HCT116 (cell line): ENCODE results near the gene RBPMS2. TPM values are rescaled to one million over a fixed set of nuclear protein-coding genes. Genes with fewer than 3 reads are reported as not detected.

Source experiments
- ATAC-seq: fragments of 200-7000 bp; cut with Tn5 transposase; 2 replicates; pipeline ENCODE4 v1.9.1; 2020; ENCODE audit warnings: mild to moderate bottlenecking, moderate library complexity
- BruUV-seq: library from RNA; stranded (reverse); fragments of 400-500 nt; replicated peaks from 2 replicates; lab custom pipeline; 2021; lab: Mats Ljungman, UMichigan
- CTCF ChIA-PET: fragments of 300-600 bp; sonication (Branson Sonifier 250); formaldehyde crosslinking; loops from one replicate; lab custom pipeline; 2021; ENCODE audit warnings: antibody characterized with exemption; lab: Charles Lee
- POLR2A ChIA-PET: fragments of 300-600, 350-600 bp; sonication (Branson Sonifier 250); formaldehyde crosslinking; loops from one replicate; lab custom pipeline; 2021; ENCODE audit warnings: antibody characterized with exemption; lab: Charles Lee
- RAD21 ChIA-PET, 2 experiments: fragments of 300-600 bp; sonication (Branson Sonifier 250); formaldehyde crosslinking; loops; one replicate each; lab custom pipeline; 2023; ENCODE audit warnings: low total read pairs in 2 of 2; ENCODE audit not compliant: uncharacterized antibody in 2 of 2, unreplicated experiment in 2 of 2, low non-redundant PET in 1 of 2; lab: Charles Lee
- DNase-seq: peaks from one replicate; pipeline ENCODE4 v3.0.0-alpha.2; 2010; ENCODE audit warnings: low read depth, low spot score
- H2AFZ ChIP-seq: fragments of 200-600 bp; shearing (Covaris generic), sonication (generic); 2 replicates; pipeline ENCODE4 v1.6.1; 2017; ENCODE audit warnings: low read depth, mixed run types, mixed read lengths, antibody characterized with exemption, low read length; ENCODE audit not compliant: poor library complexity, severe bottlenecking
- H3K27ac ChIP-seq: 2 replicates; pipeline ENCODE4 v1.5.1; 2012; ENCODE audit warnings: low read depth, low read length
- H3K27me3 ChIP-seq: fragments of 200-600 bp; sonication (generic); 2 replicates; pipeline ENCODE4 v1.6.1; 2016; ENCODE audit warnings: mixed run types, low read length, mixed read lengths; ENCODE audit not compliant: insufficient read depth
- H3K36me3 ChIP-seq, 2 experiments: fragments of 200-500 bp in 1 of 2; fragments of 200-600 bp in 1 of 2; sonication (Bioruptor generic) in 1 of 2; sonication (generic) in 1 of 2; 2 replicates each; pipeline versions ENCODE4 v1.5.1 to v1.6.1; 2014 to 2016; ENCODE audit warnings: low read length in 2 of 2, inconsistent platforms in 1 of 2, mixed read lengths in 1 of 2, mixed run types in 1 of 2; ENCODE audit not compliant: insufficient read depth in 2 of 2, control insufficient read depth in 1 of 2
- H3K4me1 ChIP-seq, 2 experiments: fragments of 200-600 bp in 1 of 2; sonication (generic) in 1 of 2; 2 replicates each; pipeline versions ENCODE4 v1.5.1 to v1.6.1; 2012 to 2017; ENCODE audit warnings: low read length in 2 of 2, inconsistent platforms in 1 of 2, mild to moderate bottlenecking in 1 of 2, mixed read lengths in 1 of 2, mixed run types in 1 of 2, moderate library complexity in 1 of 2; ENCODE audit not compliant: insufficient read depth in 2 of 2, control insufficient read depth in 1 of 2
- H3K4me2 ChIP-seq: fragments of 200-600 bp; sonication (generic); 2 replicates; pipeline ENCODE4 v1.6.1; 2017; ENCODE audit warnings: mixed run types, low read length, mixed read lengths
- H3K4me3 ChIP-seq, 2 experiments: fragments of 200-600 bp in 1 of 2; sonication (generic) in 1 of 2; replicated peaks in 1 of 2; 2 replicates each; pipeline ENCODE4 v1.5.1; 2011 to 2016; ENCODE audit warnings: low read length in 2 of 2, control low read depth in 1 of 2, low read depth in 1 of 2, mild to moderate bottlenecking in 1 of 2, mixed read lengths in 1 of 2, mixed run types in 1 of 2
- H3K79me2 ChIP-seq: fragments of 200-600 bp; sonication (generic); 2 replicates; pipeline ENCODE4 v1.6.1; 2017; ENCODE audit warnings: mild to moderate bottlenecking, mixed run types, low read length, moderate library complexity, mixed read lengths; ENCODE audit not compliant: insufficient read depth
- H3K9ac ChIP-seq: fragments of 200-600 bp; sonication (generic); 2 replicates; pipeline ENCODE4 v1.6.1; 2016; ENCODE audit warnings: low read length, mixed read lengths
- H3K9me2 ChIP-seq: fragments of 200-600 bp; sonication (generic), shearing (Covaris generic); 2 replicates; pipeline ENCODE4 v1.6.1; 2017; ENCODE audit warnings: mixed run types, mild to moderate bottlenecking, moderate library complexity; ENCODE audit not compliant: insufficient read depth
- H3K9me3 ChIP-seq, 2 experiments: fragments of 200-500 bp in 1 of 2; fragments of 200-600 bp in 1 of 2; sonication (Bioruptor generic) in 1 of 2; sonication (generic) in 1 of 2; 2 replicates each; pipeline ENCODE4 v1.6.1; 2014 to 2017; ENCODE audit warnings: low read length in 2 of 2, mixed read lengths in 2 of 2, inconsistent platforms in 1 of 2, low read depth in 1 of 2, mild to moderate bottlenecking in 1 of 2, mixed run types in 1 of 2, moderate library complexity in 1 of 2; ENCODE audit not compliant: control insufficient read depth in 1 of 2, insufficient read depth in 1 of 2
- H4K20me1 ChIP-seq: fragments of 200-600 bp; sonication (generic), shearing (Covaris generic); 2 replicates; pipeline ENCODE4 v1.6.1; 2017; ENCODE audit warnings: mixed run types, mild to moderate bottlenecking, moderate library complexity; ENCODE audit not compliant: insufficient read depth
- ELF1 ChIP-seq: IDR thresholded peaks from 2 replicates; pipeline ENCODE4 v1.6.1; 2012; ENCODE audit warnings: low read depth, borderline replicate concordance
- EZH2 ChIP-seq: fragments of 200-600 bp; sonication (generic); IDR thresholded peaks from 2 replicates; pipeline ENCODE4 v1.6.1; 2017; ENCODE audit warnings: antibody characterized with exemption, mixed run types
- EZH2phosphoT487 ChIP-seq: fragments of 200-600 bp; IDR thresholded peaks from 2 replicates; pipeline ENCODE4 v1.6.1; 2018; ENCODE audit warnings: antibody characterized with exemption, borderline replicate concordance
- FOSL1 ChIP-seq: IDR thresholded peaks from 2 replicates; pipeline ENCODE4 v1.6.1; 2012; ENCODE audit warnings: low read depth
- JUND ChIP-seq: IDR thresholded peaks from 2 replicates; pipeline ENCODE4 v1.6.1; 2012
- POLR2A ChIP-seq: IDR thresholded peaks from 2 replicates; pipeline ENCODE4 v1.7.0; 2011; ENCODE audit warnings: borderline replicate concordance; ENCODE audit not compliant: insufficient read depth, insufficient read length; ENCODE audit errors: extremely low read depth
- TCF7L2 ChIP-seq: IDR thresholded peaks from 2 replicates; pipeline ENCODE4 v1.7.0; 2011; ENCODE audit warnings: borderline replicate concordance, inconsistent platforms; ENCODE audit not compliant: insufficient read depth, insufficient read length; ENCODE audit errors: extremely low read depth
- YY1 ChIP-seq: IDR thresholded peaks from 2 replicates; pipeline ENCODE4 v1.6.1; 2011; ENCODE audit warnings: low read length, low read depth, moderate library complexity, mild to moderate bottlenecking; ENCODE audit not compliant: insufficient replicate concordance; ENCODE audit errors: extremely low read depth
- ZFX ChIP-seq: fragments of 450-650 bp; IDR thresholded peaks from 2 replicates; pipeline ENCODE4 v1.6.1; 2017
- ZNF274 ChIP-seq: fragments of 200-500 bp; sonication (Bioruptor generic); IDR thresholded peaks from 2 replicates; pipeline ENCODE4 v1.6.1; 2014; ENCODE audit warnings: mild to moderate bottlenecking, low read depth, low read length, inconsistent platforms
- intact Hi-C: fragments of 100-400 bp; cut with micrococcal nuclease; formaldehyde crosslinking; loops from 2 replicates; pipeline ENCODE4 v1.10.0; 2022
- total RNA-seq: library from RNA; stranded (reverse); gene quantifications from one replicate; pipeline ENCODE4 v1.2.1, GENCODE V29; 2021; ENCODE audit not compliant: unreplicated experiment
- TF ChIP-seq, protein P1 (sequence below), 3 experiments: fragments of 200-600 bp in 1 of 3; sonication (generic) in 1 of 3; IDR thresholded peaks in 2 of 3; conservative IDR thresholded peaks in 1 of 3; 2 replicates each; pipeline ENCODE4 v1.5.1; 2012 to 2017; ENCODE audit warnings: low read depth in 2 of 3, low read length in 2 of 3, antibody characterized with exemption in 1 of 3, borderline replicate concordance in 1 of 3, control low read depth in 1 of 3, mild to moderate bottlenecking in 1 of 3, mixed read lengths in 1 of 3, mixed run types in 1 of 3, moderate library complexity in 1 of 3; ENCODE audit not compliant: insufficient read depth in 1 of 3
- TF ChIP-seq, protein P2 (sequence below): IDR thresholded peaks from 2 replicates; pipeline ENCODE4 v1.6.1; 2012; ENCODE audit warnings: low read depth
- TF ChIP-seq, protein P3 (sequence below): IDR thresholded peaks from 2 replicates; pipeline ENCODE4 v1.6.1; 2012

RBPMS2 gene
- total RNA-seq, 1 experiment from 2014 or later, result 11.6 TPM

DNA sequence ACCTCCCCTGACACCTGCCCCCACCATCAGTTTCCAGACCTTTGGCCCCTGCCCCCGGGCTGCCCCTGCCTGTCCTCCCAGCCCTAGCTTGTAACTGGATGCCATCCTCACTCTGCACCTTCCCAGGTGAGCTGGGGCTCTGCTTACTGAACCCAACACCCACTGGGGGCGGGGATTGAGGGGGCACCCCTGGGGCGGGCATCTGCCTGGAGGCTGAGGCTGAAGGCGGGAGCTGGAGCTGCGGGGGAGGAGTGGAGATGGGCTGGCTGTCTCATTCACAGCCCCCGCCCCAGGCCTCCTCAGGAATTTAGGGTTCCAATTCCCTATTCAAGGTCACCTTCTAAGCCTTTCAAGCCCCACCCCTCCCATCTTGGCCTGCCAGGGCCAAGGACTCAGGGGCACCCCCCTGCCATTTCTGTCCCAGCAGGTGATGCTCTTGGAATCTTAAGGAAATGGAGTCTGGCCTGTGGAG is 32.4 kb upstream of the RBPMS2 start:
- TF ChIP-seq JUND (no peak), ZNF274 (no peak), POLR2A (no peak), EZH2 (no peak), YY1 (no peak), TCF7L2 (no peak), ELF1 (no peak), FOSL1 (no peak), ZFX (no peak), EZH2phosphoT487 (no peak)
- TF ChIP-seq, protein P1, sequence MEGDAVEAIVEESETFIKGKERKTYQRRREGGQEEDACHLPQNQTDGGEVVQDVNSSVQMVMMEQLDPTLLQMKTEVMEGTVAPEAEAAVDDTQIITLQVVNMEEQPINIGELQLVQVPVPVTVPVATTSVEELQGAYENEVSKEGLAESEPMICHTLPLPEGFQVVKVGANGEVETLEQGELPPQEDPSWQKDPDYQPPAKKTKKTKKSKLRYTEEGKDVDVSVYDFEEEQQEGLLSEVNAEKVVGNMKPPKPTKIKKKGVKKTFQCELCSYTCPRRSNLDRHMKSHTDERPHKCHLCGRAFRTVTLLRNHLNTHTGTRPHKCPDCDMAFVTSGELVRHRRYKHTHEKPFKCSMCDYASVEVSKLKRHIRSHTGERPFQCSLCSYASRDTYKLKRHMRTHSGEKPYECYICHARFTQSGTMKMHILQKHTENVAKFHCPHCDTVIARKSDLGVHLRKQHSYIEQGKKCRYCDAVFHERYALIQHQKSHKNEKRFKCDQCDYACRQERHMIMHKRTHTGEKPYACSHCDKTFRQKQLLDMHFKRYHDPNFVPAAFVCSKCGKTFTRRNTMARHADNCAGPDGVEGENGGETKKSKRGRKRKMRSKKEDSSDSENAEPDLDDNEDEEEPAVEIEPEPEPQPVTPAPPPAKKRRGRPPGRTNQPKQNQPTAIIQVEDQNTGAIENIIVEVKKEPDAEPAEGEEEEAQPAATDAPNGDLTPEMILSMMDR (IDR thresholded peaks at IDR 0.05 in 2 of 3, conservative IDR thresholded peaks at IDR 0.05 in 1 of 3; ENCODE audit: borderline replicate concordance in 1 of 3, insufficient read depth in 1 of 3, low read depth in 2 of 3, low read length in 2 of 3), result no peak
- TF ChIP-seq, protein P2, sequence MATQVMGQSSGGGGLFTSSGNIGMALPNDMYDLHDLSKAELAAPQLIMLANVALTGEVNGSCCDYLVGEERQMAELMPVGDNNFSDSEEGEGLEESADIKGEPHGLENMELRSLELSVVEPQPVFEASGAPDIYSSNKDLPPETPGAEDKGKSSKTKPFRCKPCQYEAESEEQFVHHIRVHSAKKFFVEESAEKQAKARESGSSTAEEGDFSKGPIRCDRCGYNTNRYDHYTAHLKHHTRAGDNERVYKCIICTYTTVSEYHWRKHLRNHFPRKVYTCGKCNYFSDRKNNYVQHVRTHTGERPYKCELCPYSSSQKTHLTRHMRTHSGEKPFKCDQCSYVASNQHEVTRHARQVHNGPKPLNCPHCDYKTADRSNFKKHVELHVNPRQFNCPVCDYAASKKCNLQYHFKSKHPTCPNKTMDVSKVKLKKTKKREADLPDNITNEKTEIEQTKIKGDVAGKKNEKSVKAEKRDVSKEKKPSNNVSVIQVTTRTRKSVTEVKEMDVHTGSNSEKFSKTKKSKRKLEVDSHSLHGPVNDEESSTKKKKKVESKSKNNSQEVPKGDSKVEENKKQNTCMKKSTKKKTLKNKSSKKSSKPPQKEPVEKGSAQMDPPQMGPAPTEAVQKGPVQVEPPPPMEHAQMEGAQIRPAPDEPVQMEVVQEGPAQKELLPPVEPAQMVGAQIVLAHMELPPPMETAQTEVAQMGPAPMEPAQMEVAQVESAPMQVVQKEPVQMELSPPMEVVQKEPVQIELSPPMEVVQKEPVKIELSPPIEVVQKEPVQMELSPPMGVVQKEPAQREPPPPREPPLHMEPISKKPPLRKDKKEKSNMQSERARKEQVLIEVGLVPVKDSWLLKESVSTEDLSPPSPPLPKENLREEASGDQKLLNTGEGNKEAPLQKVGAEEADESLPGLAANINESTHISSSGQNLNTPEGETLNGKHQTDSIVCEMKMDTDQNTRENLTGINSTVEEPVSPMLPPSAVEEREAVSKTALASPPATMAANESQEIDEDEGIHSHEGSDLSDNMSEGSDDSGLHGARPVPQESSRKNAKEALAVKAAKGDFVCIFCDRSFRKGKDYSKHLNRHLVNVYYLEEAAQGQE, result no peak
- TF ChIP-seq, protein P3, sequence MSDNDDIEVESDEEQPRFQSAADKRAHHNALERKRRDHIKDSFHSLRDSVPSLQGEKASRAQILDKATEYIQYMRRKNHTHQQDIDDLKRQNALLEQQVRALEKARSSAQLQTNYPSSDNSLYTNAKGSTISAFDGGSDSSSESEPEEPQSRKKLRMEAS, result no peak
- TF ChIP-seq, all 23 proteins: peak for 0
- CTCF ChIA-PET, result interaction anchor here (4.0 kb wide), 1 partner anchor 80 kb away, joined by 32 read pairs; no protein-coding TSS in a partner anchor
- H3K9ac ChIP-seq, result no peak overlapping the region
- RAD21 ChIA-PET, result no interaction called here
- H2AFZ ChIP-seq, result no peak overlapping the region
- H3K9me3 ChIP-seq, result no peaks in the 10 kb centered on the region
- H3K27me3 ChIP-seq, result no peaks in the 10 kb centered on the region
- no peak overlapping the region for H3K4me2 ChIP-seq
- ATAC-seq (no peak), DNase-seq (no peak)
- no peak overlapping the region for H3K4me3 ChIP-seq
- H3K4me1 ChIP-seq, result peaks cover 0 to 4% of the 10 kb centered on the region in 2 experiments; a peak in 2 of 4 replicates
- H3K9me2 ChIP-seq, result no peaks in the 10 kb centered on the region
- no peak overlapping the region for H3K27ac ChIP-seq
- intact Hi-C loops, result no loop called here
- H4K20me1 ChIP-seq, result no peaks in the 10 kb centered on the region
- no peaks in the 10 kb centered on the region for H3K36me3 ChIP-seq
- no peaks in the 10 kb centered on the region for H3K79me2 ChIP-seq
- POLR2A ChIA-PET, result no interaction called here
- no TSS peak for BruUV-seq
